K562 (cell line): ENCODE measurements around the gene TNN. TPM values are rescaled to one million over a fixed set of nuclear protein-coding genes. Genes with fewer than 3 reads are reported as not detected.

Experiments
- ATF2 ChIP-seq: sonication (generic); formaldehyde crosslinking; IDR thresholded peaks from 2 replicates; pipeline ENCODE4 v1.8.1; 2022; ENCODE audit warnings: missing genetic modification reagents
- ATF7 ChIP-seq: fragments of 450-650 bp; IDR thresholded peaks from 2 replicates; pipeline ENCODE4 v1.7.1; 2014; ENCODE audit warnings: mild to moderate bottlenecking, moderate library complexity
- CCNT2 ChIP-seq: IDR thresholded peaks from 2 replicates; pipeline ENCODE4 v1.6.1; 2011; ENCODE audit warnings: borderline replicate concordance, low read depth, mild to moderate bottlenecking, moderate library complexity, mixed read lengths, low read length; ENCODE audit not compliant: insufficient read length; ENCODE audit errors: extremely low read depth
- CGGBP1 ChIP-seq: fragments of 250-450 bp; sonication (Bioruptor Pico); IDR thresholded peaks from 2 replicates; pipeline ENCODE4 v1.9.0; 2021; ENCODE audit warnings: mild to moderate bottlenecking
- GMEB1 ChIP-seq: fragments of 250-450 bp; sonication (Bioruptor Pico); IDR thresholded peaks from 2 replicates; pipeline ENCODE4 v1.4.0; 2020; ENCODE audit warnings: mild to moderate bottlenecking
- HMGN3 ChIP-seq: IDR thresholded peaks from 2 replicates; pipeline ENCODE4 v1.6.1; 2011; ENCODE audit warnings: borderline replicate concordance, low read depth, mild to moderate bottlenecking, mixed read lengths, low read length; ENCODE audit not compliant: insufficient read length; ENCODE audit errors: extremely low read depth
- IRF1 ChIP-seq: sonication (generic); formaldehyde crosslinking; IDR thresholded peaks from 2 replicates; pipeline ENCODE4 v1.8.0; 2022; ENCODE audit warnings: missing genetic modification reagents, mild to moderate bottlenecking, borderline replicate concordance
- KAT7 ChIP-seq: sonication (generic); formaldehyde crosslinking; IDR thresholded peaks from 2 replicates; pipeline ENCODE4 v1.8.0; 2022; ENCODE audit warnings: missing genetic modification reagents, mild to moderate bottlenecking, borderline replicate concordance
- RBFOX2 ChIP-seq: fragments of 200-400 bp; formaldehyde crosslinking; IDR thresholded peaks from 2 replicates; pipeline ENCODE4 v1.6.1; 2017; ENCODE audit warnings: low read depth, mild to moderate bottlenecking, low read length, moderate library complexity
- RBM14 ChIP-seq: fragments of 200-400 bp; formaldehyde crosslinking; IDR thresholded peaks from 2 replicates; pipeline ENCODE4 v1.6.1; 2018; ENCODE audit warnings: low read depth, mild to moderate bottlenecking, low read length, moderate library complexity, borderline replicate concordance; ENCODE audit not compliant: insufficient read depth
- SMAD1 ChIP-seq: fragments of 150-350 bp; IDR thresholded peaks from 2 replicates; pipeline ENCODE4 v1.6.1; 2014; ENCODE audit warnings: low read length, low read depth; ENCODE audit not compliant: partially characterized antibody
- SRSF3 ChIP-seq: fragments of 200-400 bp; formaldehyde crosslinking; IDR thresholded peaks from 2 replicates; pipeline ENCODE4 v1.6.1; 2016; ENCODE audit warnings: mild to moderate bottlenecking, low read length, moderate library complexity; ENCODE audit not compliant: insufficient read depth
- TCF3 ChIP-seq: sonication (generic); formaldehyde crosslinking; IDR thresholded peaks from 2 replicates; pipeline ENCODE4 v1.4.0; 2020; ENCODE audit warnings: mild to moderate bottlenecking, missing genetic modification reagents
- TEAD1 ChIP-seq, 2 experiments: fragments of 450-650 bp in 1 of 2; sonication (generic) in 1 of 2; formaldehyde crosslinking; IDR thresholded peaks; 2 replicates each; pipeline versions ENCODE4 v1.4.0 to v1.8.0; 2020 to 2022; ENCODE audit warnings: mild to moderate bottlenecking in 2 of 2, missing genetic modification reagents in 1 of 2
- ZFX ChIP-seq: sonication (generic); formaldehyde crosslinking; IDR thresholded peaks from 2 replicates; pipeline ENCODE4 v1.8.0; 2022; ENCODE audit warnings: mild to moderate bottlenecking, missing genetic modification reagents, moderate library complexity
- ZNF253 ChIP-seq: fragments of 250-450 bp; sonication (Bioruptor Pico); conservative IDR thresholded peaks from 2 replicates; pipeline ENCODE4 v1.6.1; 2021; ENCODE audit warnings: mild to moderate bottlenecking
- ZNF41 ChIP-seq: fragments of 250-450 bp; sonication (Bioruptor Pico); conservative IDR thresholded peaks from 2 replicates; pipeline ENCODE4 v1.4.0; 2020; ENCODE audit warnings: mild to moderate bottlenecking
- ZNF639 ChIP-seq, 2 experiments: fragments of 200-800 bp in 1 of 2; sonication (Bioruptor generic) in 1 of 2; sonication (generic) in 1 of 2; formaldehyde crosslinking in 1 of 2; IDR thresholded peaks in 1 of 2; conservative IDR thresholded peaks in 1 of 2; 2 replicates each; pipeline versions ENCODE4 v1.5.0 to v1.6.1; 2016 to 2020; ENCODE audit warnings: missing compliant biosample characterization in 1 of 2, missing genetic modification characterization in 1 of 2, missing genetic modification reagents in 1 of 2
- ZNF644 ChIP-seq: fragments of 200-800 bp; sonication (Bioruptor generic); IDR thresholded peaks from 2 replicates; pipeline ENCODE4 v1.6.1; 2016; ENCODE audit warnings: low read depth, missing genetic modification characterization, missing compliant biosample characterization
- ZNF766 ChIP-seq: fragments of 200-800 bp; sonication (Bioruptor generic); conservative IDR thresholded peaks from 2 replicates; pipeline ENCODE4 v1.6.1; 2016; ENCODE audit warnings: missing genetic modification characterization, missing compliant biosample characterization
- polyA plus RNA-seq, 8 experiments: library from polyadenylated mRNA; depleted of rRNA in 4 of 8; stranded (reverse) in 5 of 8; unstranded in 3 of 8; fragments of >200 nt; fragmentation: Nextera tagmentation in 2 of 8; fragmentation: Illumina TruSeq in 1 of 8; extraction: Ambion mirVana in 2 of 8; extraction: Trizol in 1 of 8; gene quantifications; 2 replicates each; pipeline versions ENCODE4 v1.2.1 to v1.2.3, GENCODE V29; 2011 to 2014; ENCODE audit warnings: inconsistent platforms in 1 of 8, missing spikeins in 1 of 8
- total RNA-seq, 7 experiments: library from RNA; depleted of rRNA in 6 of 7; stranded (reverse); fragments of >200 nt in 6 of 7; fragmentation: Illumina TruSeq in 2 of 7; extraction: Trizol in 2 of 7; gene quantifications; 2 replicates each; pipeline versions ENCODE4 v1.2.1 to v1.2.3, GENCODE V29; 2011 to 2021; ENCODE audit warnings: low replicate concordance in 1 of 7

TNN gene
- total and polyA plus RNA-seq, 9 of the 15 experiments (the other 6 are each of a cell fraction or from before 2014, with no cell fraction given): 0.01 to 0.09 (median 0.07) TPM; not detected in 4

GRCh38 chr1:175023043-175023921, 44.4 kb upstream of the TNN start, which contains the start of gene MRPS14 (continued):
- TF ChIP-seq SRSF3 (no peak), RBM14 (no peak), ZNF41 (no peak), ATF7 (peak; percentile 89), KAT7 (CRISPR knock-in tag) (peak; percentile 99), ZFX (CRISPR knock-in tag) (peak; percentile 93), RBFOX2 (peak; percentile 91), TCF3 (CRISPR knock-in tag) (peak; percentile 17; the same call in 1 of the 2 replicates), SMAD1 (no peak), ATF2 (CRISPR knock-in tag) (no peak), ZNF644 (tag) (no peak), IRF1 (CRISPR knock-in tag) (no peak), ZNF639 (CRISPR knock-in tag; conservative IDR thresholded peaks at IDR 0.05 in 1 of 2, IDR thresholded peaks at IDR 0.05 in 1 of 2) (peak in 1 of 2 experiments; percentile 73; a peak in 1 of 4 replicates), CGGBP1 (CRISPR knock-in tag) (no peak), TEAD1 (CRISPR knock-in tag; IDR thresholded peaks at IDR 0.05) (peak in 1 of 2 experiments; percentile 98; a peak in 2 of 4 replicates), CCNT2 (peak; percentile 82), HMGN3 (peak; percentile 66), ZNF766 (CRISPR knock-in tag) (peak; percentile 71; the same call in 1 of the 2 replicates), GMEB1 (CRISPR knock-in tag) (0 out of 2 replicates have a peak, but pooled peaks have one; percentile 26), ZNF253 (CRISPR knock-in tag) (no peak)
